AG04450 (cell line): ENCODE data around the gene FANCM. TPM values are rescaled to one million over a fixed set of nuclear protein-coding genes. Genes with fewer than 3 reads are reported as not detected.
"Not testable (repeated sequence)": the region's sequence is repeated elsewhere in the genome, so short reads cannot be mapped to it uniquely, and the experiment has no call there.

Source experiments
- CTCF ChIA-PET: fragments of 300-600, 350-600 bp; formaldehyde crosslinking; extraction: SDS; loops from one replicate; lab custom pipeline; 2022; ENCODE audit warnings: antibody characterized with exemption, inconsistent platforms; lab: Charles Lee
- POLR2A ChIA-PET: fragments of 350-600 bp; formaldehyde crosslinking; extraction: SDS; loops from one replicate; lab custom pipeline; 2021; ENCODE audit warnings: antibody characterized with exemption, inconsistent platforms; lab: Yijun Ruan, JAX
- DNase-seq: peaks from one replicate; pipeline ENCODE4 v3.0.0-alpha.2; 2011; ENCODE audit warnings: low read depth, low spot score
- H3K27ac ChIP-seq: one replicate; pipeline ENCODE4 v1.5.1; 2012; ENCODE audit warnings: low read depth, low read length, control low read depth
- H3K27me3 ChIP-seq: one replicate; pipeline ENCODE4 v1.6.0; 2012; ENCODE audit warnings: low read length; ENCODE audit not compliant: control insufficient read depth, insufficient read depth
- H3K4me3 ChIP-seq: 2 replicates; pipeline ENCODE4 v1.5.1; 2011; ENCODE audit warnings: mild to moderate bottlenecking, low read depth, low read length, control low read depth
- H3K9me3 ChIP-seq: 2 replicates; pipeline ENCODE4 v1.5.1; 2012; ENCODE audit warnings: low read length; ENCODE audit not compliant: control insufficient read depth, insufficient read depth
- CTCF ChIP-seq: IDR thresholded peaks from 2 replicates; pipeline ENCODE4 v1.5.1; 2011; ENCODE audit warnings: low read depth, low read length, control low read depth, inconsistent platforms
- polyA plus RNA-seq: library from polyadenylated mRNA; depleted of rRNA; stranded (reverse); fragments of >200 nt; gene quantifications from 2 replicates; pipeline ENCODE4 v1.2.3, GENCODE V29; 2011

The FANCM gene
- polyA plus RNA-seq, 1 experiment: 2.8 TPM

DNA sequence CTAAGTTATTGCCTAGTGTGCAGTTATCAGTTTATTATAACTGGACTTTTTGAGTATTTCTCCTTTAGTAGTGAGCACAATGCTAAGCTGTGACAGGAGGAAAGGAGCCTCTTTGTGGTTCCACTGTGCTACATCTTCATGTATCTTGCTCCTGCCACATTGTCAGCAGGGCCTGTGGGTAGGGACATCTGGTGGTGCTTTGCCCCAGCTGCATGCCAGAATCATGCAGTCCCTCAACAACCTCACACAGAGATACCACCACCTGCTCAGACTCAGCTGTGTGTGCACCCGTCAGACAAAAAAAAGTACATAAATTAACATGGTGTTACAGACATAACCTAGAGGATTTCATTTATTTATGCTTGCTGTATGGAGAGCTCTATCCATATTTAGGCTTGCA is 66.2 kb downstream of the FANCM start:
- DNase-seq: no peak
- H3K27me3 ChIP-seq: no peaks in the 10 kb centered on the region
- ChIA-PET CTCF (interaction anchor here (0.6 kb wide), 1 partner anchor 305 kb away, joined by 3 read pairs; a partner anchor contains a TSS), POLR2A (no interaction called here)
- no peak overlapping the region for H3K4me3 ChIP-seq
- no peaks in the 10 kb centered on the region for H3K9me3 ChIP-seq
- peak; percentile 21 for TF ChIP-seq CTCF
- H3K27ac ChIP-seq: no peak overlapping the region

GRCh38 chr14:45204241-45204640 is 68.5 kb downstream of the FANCM start:
- no peak for DNase-seq
- POLR2A ChIA-PET: no interaction called here
- TF ChIP-seq CTCF: no peak
- CTCF ChIA-PET: interaction anchor here (0.6 kb wide), 1 partner anchor 46 kb away, joined by 3 read pairs; no protein-coding TSS in a partner anchor
- H3K27me3 ChIP-seq: no peaks in the 10 kb centered on the region
- H3K9me3 ChIP-seq: no peaks in the 10 kb centered on the region
- no peak overlapping the region for H3K27ac ChIP-seq
- no peak overlapping the region for H3K4me3 ChIP-seq

DNA sequence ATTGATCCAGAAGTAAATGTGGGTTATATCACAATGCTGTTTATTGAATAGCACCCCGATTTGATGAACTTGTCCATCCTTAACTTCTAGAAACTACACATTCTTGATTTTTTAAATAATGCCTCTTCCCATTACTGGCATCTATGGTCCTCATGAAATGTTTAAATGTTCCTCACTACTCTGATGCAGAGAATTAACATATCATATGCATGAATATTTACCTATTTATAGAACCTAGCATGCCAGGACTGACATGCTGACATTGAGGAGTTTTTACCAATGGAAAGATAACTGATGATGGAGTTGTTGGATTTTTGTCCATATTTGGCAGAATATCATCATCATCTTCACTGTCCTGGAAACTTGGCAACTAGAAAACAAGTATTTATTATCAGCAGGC is 74.4 kb downstream of the FANCM start:
- DNase-seq: no peak
- Histone ChIP-seq H3K27ac (no peak overlapping the region), H3K9me3 (no peaks in the 10 kb centered on the region; the same call in 1 of the 2 replicates), H3K4me3 (no peak overlapping the region), H3K27me3 (no peaks in the 10 kb centered on the region)
- CTCF ChIA-PET: no interaction called here
- POLR2A ChIA-PET: no interaction called here
- TF ChIP-seq CTCF: no peak

DNA sequence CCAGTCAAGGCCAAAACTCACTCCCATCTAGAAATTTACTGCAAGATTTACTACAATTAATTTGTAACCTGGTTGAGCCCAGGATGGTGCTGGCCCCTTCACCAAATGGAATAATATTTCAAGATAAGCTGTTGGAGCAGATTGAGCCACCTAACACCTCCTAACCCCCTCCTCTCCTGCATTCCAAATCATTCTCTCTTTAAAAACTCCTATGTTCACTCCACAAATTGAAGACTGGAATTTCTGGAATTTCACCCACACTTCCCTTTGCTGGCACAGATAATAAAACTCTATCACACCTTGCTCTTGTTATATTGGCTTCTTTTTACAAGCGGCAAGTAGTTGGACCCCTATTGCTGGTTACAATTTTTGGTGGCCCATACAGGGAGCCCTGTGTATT is 75.6 kb downstream of the FANCM start:
- H3K9me3 ChIP-seq: no peaks in the 10 kb centered on the region; the same call in 1 of the 2 replicates
- ChIA-PET POLR2A (no interaction called here), CTCF (no interaction called here)
- no peak overlapping the region for H3K27ac ChIP-seq
- no peak for TF ChIP-seq CTCF
- H3K4me3 ChIP-seq: no peak overlapping the region
- H3K27me3 ChIP-seq: no peaks in the 10 kb centered on the region
- DNase-seq: no peak

DNA sequence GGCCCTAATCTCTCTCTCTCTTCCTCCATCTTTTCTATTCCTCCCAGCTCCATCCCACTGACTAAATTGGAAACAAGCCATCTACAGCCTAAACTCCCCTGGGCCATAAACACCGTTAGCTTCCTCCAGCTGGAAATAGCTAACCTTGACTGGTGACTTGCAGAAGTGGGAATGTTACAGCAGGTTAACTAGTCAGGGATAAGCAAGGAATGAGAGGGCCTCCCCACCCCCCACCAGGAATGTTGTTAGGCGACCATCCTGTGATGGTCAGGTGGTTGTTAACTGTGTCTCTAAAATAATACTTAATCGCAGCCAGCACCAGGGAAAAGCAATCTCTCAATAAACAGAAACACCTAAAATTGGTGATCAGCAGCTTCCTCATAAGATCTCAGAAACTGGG is 76.5 kb downstream of the FANCM start:
- DNase-seq: no peak
- ChIA-PET POLR2A (no interaction called here), CTCF (no interaction called here)
- Histone ChIP-seq H3K27ac (no peak overlapping the region), H3K4me3 (no peak overlapping the region), H3K9me3 (no peaks in the 10 kb centered on the region; the same call in 1 of the 2 replicates), H3K27me3 (no peaks in the 10 kb centered on the region)
- TF ChIP-seq CTCF: no peak

DNA sequence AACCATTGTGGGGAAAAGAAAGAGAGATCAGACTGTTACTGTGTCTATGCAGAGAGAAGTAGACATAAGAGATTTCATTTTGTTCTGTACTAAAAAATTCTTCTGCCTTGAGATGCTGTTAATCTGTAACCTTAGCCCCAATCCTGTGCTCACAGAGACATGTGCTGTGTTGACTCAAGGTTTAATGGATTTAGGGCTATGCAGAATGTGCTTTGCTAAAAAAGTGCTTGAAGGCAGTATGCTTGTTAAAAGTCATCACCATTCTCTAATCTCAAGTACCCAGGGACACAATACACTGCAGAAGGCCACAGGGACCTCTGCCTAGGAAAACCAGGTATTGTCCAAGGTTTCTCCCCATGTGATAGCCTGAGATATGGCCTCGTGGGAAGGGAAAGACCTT is 78.0 kb downstream of the FANCM start:
- H3K27me3 ChIP-seq, H3K27ac ChIP-seq, POLR2A ChIA-PET, H3K4me3 ChIP-seq, CTCF ChIA-PET, DNase-seq, H3K9me3 ChIP-seq: not testable (repeated sequence)

- CTCF ChIA-PET: interaction anchor here (0.5 kb wide), 1 partner anchor 30 kb away, joined by 7 read pairs; no protein-coding TSS in a partner anchor
- H3K27ac ChIP-seq, DNase-seq, POLR2A ChIA-PET, H3K9me3 ChIP-seq, H3K27me3 ChIP-seq, H3K4me3 ChIP-seq: not testable (repeated sequence)
Observed at GRCh38 chr14:45214341-45214740, 78.6 kb downstream of the FANCM start.
